GM12873 (cell line): ENCODE data around the gene STK35.

Source experiments
- TF ChIP-seq, protein P1 (sequence below): IDR thresholded peaks from 2 replicates; pipeline ENCODE4 v1.5.1; 2012; ENCODE audit warnings: low read depth, mild to moderate bottlenecking, moderate library complexity, low read length, control low read depth; ENCODE audit not compliant: insufficient read depth; ENCODE audit errors: missing control alignments

STK35 gene

DNA sequence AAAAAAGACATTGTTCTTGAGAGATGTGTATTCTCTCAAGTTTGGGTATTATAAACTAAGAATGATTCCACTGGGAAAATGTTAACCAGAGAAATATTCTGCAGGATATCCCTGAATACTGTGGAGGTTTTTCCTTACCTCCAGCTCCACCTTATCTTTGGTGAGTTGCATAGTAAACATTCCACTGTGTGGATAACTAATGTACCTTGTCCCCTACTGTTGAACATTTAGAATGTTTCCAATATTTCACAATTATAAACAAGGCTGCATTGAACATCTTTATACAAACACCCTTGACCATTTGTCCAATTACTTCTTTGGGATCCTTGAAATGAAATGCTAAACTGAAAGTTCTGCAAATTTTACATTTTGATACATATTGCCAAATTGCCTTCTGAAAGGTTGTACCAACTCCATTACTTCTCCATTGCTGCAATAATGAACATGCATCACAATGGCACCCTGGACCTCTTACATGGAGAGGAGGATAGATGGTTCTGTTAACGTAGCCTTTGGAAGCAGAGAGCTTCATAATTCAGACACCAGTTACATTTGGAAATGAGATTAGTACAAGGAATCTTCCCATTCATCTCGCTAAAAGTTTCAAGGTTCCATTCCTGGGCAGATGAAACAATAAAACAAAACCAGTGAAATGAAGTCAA is 35.0 kb upstream of the STK35 start:
- TF ChIP-seq, protein P1, sequence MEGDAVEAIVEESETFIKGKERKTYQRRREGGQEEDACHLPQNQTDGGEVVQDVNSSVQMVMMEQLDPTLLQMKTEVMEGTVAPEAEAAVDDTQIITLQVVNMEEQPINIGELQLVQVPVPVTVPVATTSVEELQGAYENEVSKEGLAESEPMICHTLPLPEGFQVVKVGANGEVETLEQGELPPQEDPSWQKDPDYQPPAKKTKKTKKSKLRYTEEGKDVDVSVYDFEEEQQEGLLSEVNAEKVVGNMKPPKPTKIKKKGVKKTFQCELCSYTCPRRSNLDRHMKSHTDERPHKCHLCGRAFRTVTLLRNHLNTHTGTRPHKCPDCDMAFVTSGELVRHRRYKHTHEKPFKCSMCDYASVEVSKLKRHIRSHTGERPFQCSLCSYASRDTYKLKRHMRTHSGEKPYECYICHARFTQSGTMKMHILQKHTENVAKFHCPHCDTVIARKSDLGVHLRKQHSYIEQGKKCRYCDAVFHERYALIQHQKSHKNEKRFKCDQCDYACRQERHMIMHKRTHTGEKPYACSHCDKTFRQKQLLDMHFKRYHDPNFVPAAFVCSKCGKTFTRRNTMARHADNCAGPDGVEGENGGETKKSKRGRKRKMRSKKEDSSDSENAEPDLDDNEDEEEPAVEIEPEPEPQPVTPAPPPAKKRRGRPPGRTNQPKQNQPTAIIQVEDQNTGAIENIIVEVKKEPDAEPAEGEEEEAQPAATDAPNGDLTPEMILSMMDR, result no peak

DNA sequence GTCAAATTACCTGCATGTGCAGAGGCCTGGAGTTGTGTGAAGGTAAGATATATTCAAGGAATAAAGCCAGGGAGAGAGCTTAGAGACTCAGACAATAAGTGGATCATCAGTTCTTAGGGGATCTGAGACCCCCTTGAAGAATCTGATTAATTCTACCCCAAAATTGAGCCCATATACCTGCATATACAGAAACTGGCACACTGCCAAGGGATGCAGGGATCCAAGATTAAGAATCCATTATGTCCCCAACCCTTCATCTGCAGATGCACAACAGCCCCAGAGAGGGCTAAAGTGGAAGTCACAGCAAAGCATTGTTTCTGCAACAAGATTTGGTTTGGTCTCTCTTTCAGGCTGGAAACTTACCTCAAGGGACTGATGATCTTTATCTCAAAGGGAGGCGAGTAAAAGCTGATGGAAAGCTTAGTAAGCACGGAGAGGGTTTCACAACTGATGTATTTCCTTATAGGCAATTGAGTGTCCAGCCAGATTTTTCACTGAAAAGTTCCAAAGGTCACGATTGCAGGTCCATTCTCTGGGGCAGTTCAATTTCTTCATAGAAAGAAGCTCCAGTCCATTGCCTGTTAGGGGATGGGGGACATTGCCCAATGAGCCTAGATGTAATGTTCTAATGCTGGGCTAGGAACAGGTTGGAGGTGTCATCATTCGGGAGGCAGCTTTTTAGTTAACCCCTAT is 20.9 kb upstream of the STK35 start:
- TF ChIP-seq, protein P1, result no peak

DNA sequence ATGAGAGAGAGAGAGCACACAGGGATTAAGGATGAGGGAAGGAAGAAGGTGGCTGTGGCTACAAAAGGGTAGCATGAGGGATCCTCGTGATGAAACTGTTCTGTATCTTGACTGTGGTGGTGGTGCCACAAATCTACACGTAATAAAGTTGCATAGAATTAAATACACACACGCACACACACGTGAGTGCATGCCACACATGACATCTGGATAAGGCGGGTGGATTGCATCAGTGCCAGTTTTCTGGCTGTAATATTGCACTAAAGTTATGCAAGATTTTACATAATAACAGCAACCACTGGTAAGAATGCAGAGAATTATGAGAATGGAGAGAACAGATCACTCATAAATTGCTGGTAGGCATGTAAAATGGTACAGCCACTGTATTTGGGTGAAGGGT is 16.9 kb upstream of the STK35 start:
- TF ChIP-seq, protein P1, result no peak

- TF ChIP-seq, protein P1, result no peak
Measured at GRCh38 chr20:2086177-2086979, 15.2 kb upstream of the STK35 start.

- TF ChIP-seq, protein P1, result no peak
Measured at GRCh38 chr20:2086980-2087377, 14.6 kb upstream of the STK35 start.

- TF ChIP-seq, protein P1, result no peak
Measured at GRCh38 chr20:2088891-2089290, 12.7 kb upstream of the STK35 start.

DNA sequence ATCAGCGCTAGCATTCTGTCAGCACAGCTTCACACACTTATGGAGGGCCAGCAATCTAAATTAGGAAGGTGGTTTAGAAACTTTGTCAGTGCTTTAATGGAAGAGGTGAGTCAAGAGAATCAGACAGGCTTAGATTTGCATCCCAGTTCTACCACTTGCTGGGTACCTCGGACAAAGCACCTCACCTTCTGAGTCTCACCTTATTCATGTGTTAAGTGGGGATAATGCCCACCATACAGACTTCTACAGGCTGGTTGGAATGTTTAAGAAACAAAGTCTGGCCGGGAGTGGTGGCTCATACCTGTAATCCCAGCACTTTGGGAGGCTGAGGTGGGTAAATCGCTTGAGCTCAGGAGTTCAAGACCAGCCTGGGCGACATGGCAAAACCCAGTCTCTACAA is 12.2 kb upstream of the STK35 start:
- TF ChIP-seq, protein P1, result no peak
